CD8-positive, alpha-beta memory T cell (primary cell): ENCODE data around the gene CAPZA2. TPM values are rescaled to one million over a fixed set of nuclear protein-coding genes. Genes with fewer than 3 reads are reported as not detected.
A peak's percentile ranks its signal among the peaks of the same experiment; 100 is the strongest.
"Not testable (repeated sequence)": the region's sequence is repeated elsewhere in the genome, so short reads cannot be mapped to it uniquely, and the experiment has no call there.

Experiments
- CTCF ChIA-PET: fragments of 350-600 bp; sonication (Branson Sonifier 250); formaldehyde crosslinking; loops from one replicate; lab custom pipeline; 2021; ENCODE audit warnings: antibody characterized with exemption; lab: Charles Lee
- POLR2A ChIA-PET: fragments of 350-600 bp; sonication (Branson Sonifier 250); formaldehyde crosslinking; loops from one replicate; lab custom pipeline; 2021; ENCODE audit warnings: antibody characterized with exemption; lab: Charles Lee
- DNase-seq, 5 donors: peaks; one replicate each; pipeline versions ENCODE4 v3.0.0 to v3.0.0-alpha.2; 2020 to 2022; ENCODE audit warnings: mixed read lengths in 1 of 5
- H3K27ac ChIP-seq: one replicate; pipeline ENCODE4 v1.7.0; 2013; ENCODE audit warnings: low read depth, mild to moderate bottlenecking, low read length, moderate library complexity
- H3K27me3 ChIP-seq: 2 replicates; pipeline ENCODE4 v1.7.0; 2013; ENCODE audit warnings: low read length, mild to moderate bottlenecking; ENCODE audit not compliant: insufficient read depth, poor library complexity, severe bottlenecking
- H3K36me3 ChIP-seq: 2 replicates; pipeline ENCODE4 v1.7.0; 2013; ENCODE audit warnings: mild to moderate bottlenecking, low read length, moderate library complexity; ENCODE audit not compliant: insufficient read depth
- H3K4me1 ChIP-seq: 2 replicates; pipeline ENCODE4 v1.7.0; 2013; ENCODE audit warnings: mild to moderate bottlenecking, low read length, moderate library complexity; ENCODE audit not compliant: insufficient read depth
- H3K4me3 ChIP-seq: 2 replicates; pipeline ENCODE4 v1.7.0; 2013; ENCODE audit warnings: mild to moderate bottlenecking, low read length
- H3K9me3 ChIP-seq: 2 replicates; pipeline ENCODE4 v1.7.0; 2013; ENCODE audit warnings: mild to moderate bottlenecking, low read length
- H3K27ac Mint-ChIP-seq, 8 donors: one replicate each; pipeline ENCODE4 v1.8.0; 2020 to 2021; ENCODE audit warnings: mixed read lengths in 8 of 8, mild to moderate bottlenecking in 6 of 8, inconsistent platforms in 3 of 8, moderate library complexity in 3 of 8
- H3K27me3 Mint-ChIP-seq, 2 donors: one replicate each; pipeline ENCODE4 v1.8.0; 2020 to 2021; ENCODE audit warnings: mixed read lengths in 2 of 2, mild to moderate bottlenecking in 1 of 2, moderate library complexity in 1 of 2
- H3K36me3 Mint-ChIP-seq, 3 donors: one replicate each; pipeline ENCODE4 v1.8.0; 2020 to 2021; ENCODE audit warnings: mixed read lengths in 3 of 3, inconsistent platforms in 1 of 3, mild to moderate bottlenecking in 1 of 3
- H3K4me1 Mint-ChIP-seq, 3 donors: one replicate each; pipeline ENCODE4 v1.8.0; 2020 to 2021; ENCODE audit warnings: mixed read lengths in 3 of 3, inconsistent platforms in 1 of 3, mild to moderate bottlenecking in 1 of 3
- H3K4me3 Mint-ChIP-seq, 7 donors: one replicate each; pipeline ENCODE4 v1.8.0; 2020 to 2021; ENCODE audit warnings: mixed read lengths in 7 of 7, mild to moderate bottlenecking in 6 of 7, moderate library complexity in 4 of 7, inconsistent platforms in 2 of 7
- H3K9me3 Mint-ChIP-seq, 5 donors: one replicate each; pipeline ENCODE4 v1.8.0; 2020 to 2022; ENCODE audit warnings: mixed read lengths in 5 of 5, mild to moderate bottlenecking in 3 of 5, moderate library complexity in 2 of 5, inconsistent platforms in 1 of 5
- polyA plus RNA-seq: library from polyadenylated mRNA; unstranded; fragments of 300-500 nt; fragmentation: Illumina TruSeq; gene quantifications from one replicate; pipeline ENCODE4 v1.2.3, GENCODE V29; 2021
- total RNA-seq, 2 experiments: library from RNA; stranded (reverse); gene quantifications; one replicate each; pipeline ENCODE4 v1.2.3, GENCODE V29; 2021

CAPZA2 gene
- total and polyA plus RNA-seq, 3 experiments from 2014 or later: 170 to 206 (median 170) TPM

DNA sequence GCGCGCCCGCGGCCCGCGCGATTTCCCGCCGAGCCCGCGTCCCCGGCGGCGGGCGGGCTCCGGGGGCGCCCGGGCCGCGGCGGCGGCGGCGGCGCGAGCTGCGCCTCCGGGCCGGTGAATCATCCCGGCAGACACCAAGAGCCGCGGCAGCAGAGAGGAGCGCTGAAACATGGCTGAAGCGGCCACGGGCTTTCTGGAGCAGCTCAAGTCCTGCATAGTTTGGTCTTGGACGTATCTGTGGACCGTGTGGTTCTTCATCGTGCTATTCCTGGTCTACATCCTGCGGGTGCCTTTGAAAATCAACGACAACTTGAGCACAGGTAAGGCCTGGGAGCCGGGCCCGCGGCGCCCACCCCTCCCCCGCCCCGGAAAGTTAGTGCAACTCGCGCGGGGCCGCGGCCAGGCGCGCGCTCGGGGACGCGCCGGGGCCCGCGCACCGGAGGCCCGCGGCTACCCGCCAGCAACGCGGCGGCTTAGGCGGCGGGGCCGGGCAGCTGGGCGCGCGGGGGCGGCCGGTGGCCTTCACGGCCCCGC, 91.1 kb downstream of the CAPZA2 start, which contains the start of gene ST7:
Gene ST7 (plus strand): TSS at position 130 of the 534 bp plus-strand sequence. CDS start 40 bp downstream, at position 170.
- ChIA-PET POLR2A (interaction anchor here (0.5 to 1.4 kb wide), 4 partner anchors 23 to 1226 kb away, joined by 3 to 4 read pairs (median 3); no protein-coding TSS in a partner anchor), CTCF (interaction anchor here (1.0 to 1.5 kb wide), 3 partner anchors 12 to 31 kb away, joined by 3 to 4 read pairs (median 3); no protein-coding TSS in a partner anchor)
- peak; percentile 52 to 80 (median 70) for DNase-seq
- H3K4me3 ChIP-seq: peak within 1 kb of the TSS; percentile 68
- H3K9me3 ChIP-seq: no peaks in the 10 kb centered on the region
- peaks cover 8% of the 10 kb centered on the region for H3K4me1 ChIP-seq
- no peaks in the 10 kb centered on the region for H3K27me3 ChIP-seq
- peaks cover 0 to 1% of the 10 kb centered on the region in 2 donors for H3K27me3 Mint-ChIP-seq
- peaks cover 22 to 33% (median 31%) of the 10 kb centered on the region in 3 donors for H3K4me1 Mint-ChIP-seq
- peak within 1 kb of the TSS; percentile 91 to 98 (median 96) for H3K4me3 Mint-ChIP-seq
- peaks cover 0 to 4% (median 0%) of the 10 kb centered on the region in 3 donors for H3K36me3 Mint-ChIP-seq
- peak within 1 kb of the TSS; percentile 84 for H3K27ac ChIP-seq
- H3K9me3 Mint-ChIP-seq: no peaks in the 10 kb centered on the region
- H3K27ac Mint-ChIP-seq: peak within 1 kb of the TSS; percentile 72 to 96 (median 94)
- H3K36me3 ChIP-seq: no peaks in the 10 kb centered on the region

- ChIA-PET POLR2A (interaction anchor here (0.5 to 1.4 kb wide), 3 partner anchors 23 to 1225 kb away, joined by 3 to 4 read pairs (median 3); no protein-coding TSS in a partner anchor), CTCF (interaction anchor here (1.0 to 1.5 kb wide), 3 partner anchors 13 to 30 kb away, joined by 3 to 4 read pairs (median 3); no protein-coding TSS in a partner anchor)
- H3K4me3 ChIP-seq: peak overlapping the region; percentile 56
- H3K4me3 Mint-ChIP-seq: peak overlapping the region; percentile 91 to 98 (median 96)
- H3K36me3 ChIP-seq: no peaks in the 10 kb centered on the region
- peak overlapping the region; percentile 84 for H3K27ac ChIP-seq
- peaks cover 0 to 1% of the 10 kb centered on the region in 2 donors for H3K27me3 Mint-ChIP-seq
- no peaks in the 10 kb centered on the region for H3K27me3 ChIP-seq
- H3K9me3 Mint-ChIP-seq: no peaks in the 10 kb centered on the region
- peaks cover 0 to 4% (median 0%) of the 10 kb centered on the region in 3 donors for H3K36me3 Mint-ChIP-seq
- peaks cover 22 to 33% (median 31%) of the 10 kb centered on the region in 3 donors for H3K4me1 Mint-ChIP-seq
- H3K9me3 ChIP-seq: no peaks in the 10 kb centered on the region
- DNase-seq: peak in 2 of 5 donors; percentile 27 to 61
- H3K27ac Mint-ChIP-seq: peak overlapping the region; percentile 72 to 96 (median 94)
- peaks cover 8% of the 10 kb centered on the region for H3K4me1 ChIP-seq
Measured at GRCh38 chr7:116953906-116954838, 91.8 kb downstream of the CAPZA2 start.

GRCh38 chr7:116955340-116955739, 93.0 kb downstream of the CAPZA2 start:
- Mint-ChIP-seq H3K27me3 (peaks cover 0 to 1% of the 10 kb centered on the region in 2 donors), H3K9me3 (no peaks in the 10 kb centered on the region), H3K27ac (peak overlapping the region; percentile 5 to 88 (median 70)), H3K4me1 (peaks cover 22 to 33% (median 31%) of the 10 kb centered on the region in 3 donors), H3K4me3 (peak overlapping the region; percentile 91 to 98 (median 96)), H3K36me3 (peaks cover 0 to 4% (median 0%) of the 10 kb centered on the region in 3 donors)
- POLR2A ChIA-PET: no interaction called here
- CTCF ChIA-PET: no interaction called here
- Histone ChIP-seq H3K4me1 (peaks cover 8% of the 10 kb centered on the region), H3K9me3 (no peaks in the 10 kb centered on the region), H3K27ac (peak overlapping the region; percentile 84), H3K36me3 (no peaks in the 10 kb centered on the region), H3K27me3 (no peaks in the 10 kb centered on the region), H3K4me3 (peak overlapping the region; percentile 56)
- DNase-seq: no peak

GRCh38 chr7:116955801-116956476, 93.6 kb downstream of the CAPZA2 start:
- POLR2A ChIA-PET: no interaction called here
- CTCF ChIA-PET: no interaction called here

DNA sequence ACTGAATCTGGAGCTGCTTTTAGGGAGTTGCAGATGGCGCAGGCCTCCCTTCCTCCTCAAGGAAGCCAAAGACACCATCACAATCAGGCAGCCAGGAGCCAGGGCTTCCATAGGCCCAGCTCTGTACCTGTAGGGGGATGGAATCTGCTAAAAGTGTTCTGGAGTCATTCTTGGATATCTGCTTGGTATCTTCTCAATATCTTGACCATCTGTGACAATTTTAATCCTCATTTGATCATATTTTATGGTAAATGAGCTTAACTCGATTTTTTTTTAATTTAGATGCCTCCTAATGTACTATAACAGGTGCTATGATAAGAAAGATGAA, 94.1 kb downstream of the CAPZA2 start:
- ChIA-PET POLR2A (no interaction called here), CTCF (interaction anchor here (1.1 kb wide), 1 partner anchor 26 kb away, joined by 5 read pairs; no protein-coding TSS in a partner anchor)
- H3K4me3 ChIP-seq: no peak overlapping the region
- Mint-ChIP-seq H3K36me3 (peaks cover 0 to 4% (median 0%) of the 10 kb centered on the region in 3 donors), H3K9me3 (no peaks in the 10 kb centered on the region), H3K4me1 (peaks cover 25 to 40% (median 38%) of the 10 kb centered on the region in 3 donors), H3K27me3 (no peaks in the 10 kb centered on the region), H3K4me3 (peak overlapping the region in 2 of 7 donors; percentile 52 to 58), H3K27ac (peak overlapping the region in 4 of 8 donors; percentile 4 to 72 (median 46))
- peaks cover 8% of the 10 kb centered on the region for H3K4me1 ChIP-seq
- H3K27me3 ChIP-seq: no peaks in the 10 kb centered on the region
- no peaks in the 10 kb centered on the region for H3K9me3 ChIP-seq
- DNase-seq: no peak
- no peaks in the 10 kb centered on the region for H3K36me3 ChIP-seq
- H3K27ac ChIP-seq: no peak overlapping the region

More at GRCh38 chr7:116955801-116956476, 93.6 kb downstream of the CAPZA2 start:
- Histone ChIP-seq H3K4me1 (peaks cover 8% of the 10 kb centered on the region), H3K4me3 (no peak overlapping the region), H3K27ac (peak overlapping the region; percentile 48), H3K9me3 (no peaks in the 10 kb centered on the region), H3K36me3 (no peaks in the 10 kb centered on the region), H3K27me3 (no peaks in the 10 kb centered on the region)
- Mint-ChIP-seq H3K9me3 (no peaks in the 10 kb centered on the region), H3K4me3 (peak overlapping the region in 6 of 7 donors; percentile 35 to 98 (median 77)), H3K27me3 (peaks cover 0 to under 1% of the 10 kb centered on the region in 2 donors), H3K36me3 (peaks cover 0 to 4% (median 0%) of the 10 kb centered on the region in 3 donors), H3K4me1 (peaks cover 24 to 37% (median 35%) of the 10 kb centered on the region in 3 donors), H3K27ac (peak overlapping the region; percentile 29 to 88 (median 69))
- DNase-seq: no peak

- DNase-seq: no peak
- no peak overlapping the region for H3K27ac ChIP-seq
- ChIA-PET POLR2A (no interaction called here), CTCF (no interaction called here)
- no peak overlapping the region for H3K27ac Mint-ChIP-seq
- peak overlapping the region in 1 of 7 donors; percentile 19 for H3K4me3 Mint-ChIP-seq
- H3K27me3 Mint-ChIP-seq: no peaks in the 10 kb centered on the region
- peaks cover 32 to 50% (median 43%) of the 10 kb centered on the region in 3 donors for H3K4me1 Mint-ChIP-seq
- H3K4me1 ChIP-seq: peaks cover 8% of the 10 kb centered on the region
- no peaks in the 10 kb centered on the region for H3K36me3 ChIP-seq
- no peaks in the 10 kb centered on the region for H3K9me3 Mint-ChIP-seq
- H3K9me3 ChIP-seq: no peaks in the 10 kb centered on the region
- no peak overlapping the region for H3K4me3 ChIP-seq
- H3K36me3 Mint-ChIP-seq: peaks cover 0 to 4% (median 0%) of the 10 kb centered on the region in 3 donors
- no peaks in the 10 kb centered on the region for H3K27me3 ChIP-seq
Measured at GRCh38 chr7:116957874-116958273, 95.5 kb downstream of the CAPZA2 start.

DNA sequence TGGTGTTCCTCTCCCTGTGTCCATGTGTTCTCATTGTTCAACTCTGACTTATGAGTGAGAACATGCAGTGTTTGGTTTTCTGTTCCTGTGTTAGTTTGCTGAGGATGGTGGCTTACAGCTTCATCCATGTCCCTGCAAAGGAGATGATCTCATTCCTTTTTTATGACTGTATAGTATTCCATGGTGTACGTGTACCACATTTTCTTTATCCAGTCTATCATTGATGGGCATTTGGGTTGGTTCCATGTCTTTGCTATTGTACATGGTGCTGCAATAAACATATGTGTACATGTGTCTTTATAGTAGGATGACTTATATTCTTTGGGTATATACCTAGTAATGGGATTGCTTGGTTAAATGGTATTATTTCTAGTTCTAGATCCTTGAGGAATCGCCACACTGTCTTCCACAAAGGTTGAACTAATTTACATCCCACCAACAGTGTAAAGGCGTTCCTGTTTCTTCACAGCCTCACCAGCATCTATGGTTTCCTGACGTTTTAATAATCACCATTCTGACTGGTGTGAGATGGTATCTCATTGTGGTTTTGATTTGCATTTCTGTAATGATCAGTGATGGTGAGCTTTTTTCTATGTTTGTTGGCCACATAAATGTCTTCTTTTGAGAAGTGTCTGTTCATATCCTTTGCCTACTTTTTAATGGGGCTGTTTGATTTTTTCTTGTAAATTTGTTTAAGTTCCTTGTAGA, 99.7 kb downstream of the CAPZA2 start:
- H3K27me3 Mint-ChIP-seq, H3K9me3 ChIP-seq, H3K36me3 ChIP-seq, H3K36me3 Mint-ChIP-seq, H3K27ac ChIP-seq, POLR2A ChIA-PET, H3K4me3 ChIP-seq, H3K27me3 ChIP-seq, CTCF ChIA-PET, H3K4me1 ChIP-seq, H3K9me3 Mint-ChIP-seq: not testable (repeated sequence)
- Mint-ChIP-seq H3K27ac (peak overlapping the region in 4 of 8 donors; percentile 7 to 62 (median 16)), H3K4me3 (peak overlapping the region in 1 of 7 donors; percentile 7), H3K4me1 (peaks cover 13 to 25% (median 19%) of the 10 kb centered on the region in 3 donors)
- DNase-seq: peak in 1 of 5 donors; percentile 27
